Neural cell (in vitro differentiated cells): ENCODE results near the gene CARS2. TPM values are rescaled to one million over a fixed set of nuclear protein-coding genes. Genes with fewer than 3 reads are reported as not detected.

Experiments used
- H2AFZ ChIP-seq: fragments of 200-600, 300-800 bp; sonication (generic), shearing (Covaris generic); 2 replicates; pipeline ENCODE4 v1.6.0; 2014; ENCODE audit warnings: low read depth, mild to moderate bottlenecking, antibody characterized with exemption, low read length, moderate library complexity
- H3F3A ChIP-seq: fragments of 200-600 bp; shearing (Covaris generic); 2 replicates; pipeline ENCODE4 v1.6.1; 2016; ENCODE audit warnings: mild to moderate bottlenecking, moderate library complexity, mixed read lengths, antibody characterized with exemption, low read length; ENCODE audit not compliant: insufficient read depth, poor library complexity, severe bottlenecking
- H3K27ac ChIP-seq: fragments of 200-600, 300-800 bp; sonication (generic), shearing (Covaris generic); 2 replicates; pipeline ENCODE4 v1.5.1; 2014; ENCODE audit warnings: mild to moderate bottlenecking, low read length, moderate library complexity
- H3K27me3 ChIP-seq: fragments of 300-800, 200-600 bp; sonication (generic), shearing (Covaris generic); 2 replicates; pipeline ENCODE4 v1.6.0; 2014; ENCODE audit warnings: mild to moderate bottlenecking, low read depth, low read length, moderate library complexity; ENCODE audit not compliant: insufficient read depth
- H3K36me3 ChIP-seq: fragments of 300-800, 200-600 bp; sonication (generic), shearing (Covaris generic); 2 replicates; pipeline ENCODE4 v1.5.1; 2014; ENCODE audit warnings: mild to moderate bottlenecking, antibody characterized with exemption, low read length, moderate library complexity; ENCODE audit not compliant: insufficient read depth
- H3K4me2 ChIP-seq: fragments of 300-800, 200-600 bp; sonication (generic), shearing (Covaris generic); 2 replicates; pipeline ENCODE4 v1.6.0; 2014; ENCODE audit warnings: mild to moderate bottlenecking, low read length
- H3K4me3 ChIP-seq: fragments of 300-800, 200-600 bp; sonication (generic), shearing (Covaris generic); 2 replicates; pipeline ENCODE4 v1.5.1; 2014; ENCODE audit warnings: mild to moderate bottlenecking, low read length, moderate library complexity
- H3K79me2 ChIP-seq: fragments of 200-600 bp; shearing (Covaris generic); replicated peaks from 2 replicates; pipeline ENCODE4 v1.6.0; 2014; ENCODE audit warnings: mild to moderate bottlenecking, low read length, moderate library complexity; ENCODE audit not compliant: insufficient read depth
- H3K9ac ChIP-seq: fragments of 300-800, 200-600 bp; sonication (generic), shearing (Covaris generic); 2 replicates; pipeline ENCODE4 v1.6.1; 2016; ENCODE audit warnings: mild to moderate bottlenecking, low read length, mixed read lengths
- H3K9me2 ChIP-seq: fragments of 200-600 bp; shearing (Covaris generic); 2 replicates; pipeline ENCODE4 v1.6.1; 2016; ENCODE audit warnings: mild to moderate bottlenecking, low read length, mixed read lengths; ENCODE audit not compliant: insufficient read depth
- H3K9me3 ChIP-seq: fragments of 200-600, 300-800 bp; sonication (generic), shearing (Covaris generic); 2 replicates; pipeline ENCODE4 v1.6.1; 2016; ENCODE audit warnings: mild to moderate bottlenecking, mixed run types, low read length, moderate library complexity, mixed read lengths
- H4K20me1 ChIP-seq: fragments of 200-600 bp; shearing (Covaris generic); 2 replicates; pipeline ENCODE4 v1.6.1; 2016; ENCODE audit warnings: mild to moderate bottlenecking, mixed run types; ENCODE audit not compliant: insufficient read depth
- EP300 ChIP-seq: fragments of 450-650 bp; conservative IDR thresholded peaks from 2 replicates; pipeline ENCODE4 v1.6.1; 2014; ENCODE audit warnings: antibody characterized with exemption, mild to moderate bottlenecking, moderate library complexity; ENCODE audit not compliant: poor library complexity, severe bottlenecking
- EZH2 ChIP-seq: fragments of 200-600, 300-800 bp; shearing (Covaris generic), sonication (generic); IDR thresholded peaks from 2 replicates; pipeline ENCODE4 v1.6.1; 2014; ENCODE audit warnings: antibody characterized with exemption, low read length, borderline replicate concordance, mild to moderate bottlenecking; ENCODE audit not compliant: insufficient read depth, poor library complexity, severe bottlenecking
- MXI1 ChIP-seq: fragments of 450-650 bp; conservative IDR thresholded peaks from 2 replicates; pipeline ENCODE4 v1.6.1; 2014; ENCODE audit warnings: antibody characterized with exemption, mild to moderate bottlenecking; ENCODE audit not compliant: poor library complexity, severe bottlenecking
- POLR2AphosphoS5 ChIP-seq: IDR thresholded peaks from 2 replicates; pipeline ENCODE4 v1.6.1; 2012
- RAD21 ChIP-seq: fragments of 450-650 bp; conservative IDR thresholded peaks from 2 replicates; pipeline ENCODE4 v1.6.1; 2014; ENCODE audit warnings: antibody characterized with exemption, mild to moderate bottlenecking, moderate library complexity
- SMC3 ChIP-seq: fragments of 450-650 bp; conservative IDR thresholded peaks from 2 replicates; pipeline ENCODE4 v1.6.1; 2014; ENCODE audit warnings: antibody characterized with exemption, mild to moderate bottlenecking, moderate library complexity; ENCODE audit not compliant: poor library complexity
- TAF1 ChIP-seq: IDR thresholded peaks from 2 replicates; pipeline ENCODE4 v1.6.1; 2012; ENCODE audit warnings: low read depth
- polyA plus RNA-seq: library from polyadenylated mRNA; depleted of rRNA; stranded (reverse); fragments of >200 nt; gene quantifications from 2 replicates; pipeline ENCODE4 v1.2.3, GENCODE V29; 2014
- TF ChIP-seq, protein P1 (sequence below): IDR thresholded peaks from 2 replicates; pipeline ENCODE4 v1.6.1; 2012; ENCODE audit warnings: borderline replicate concordance
- TF ChIP-seq, protein P2 (sequence below): fragments of 450-650 bp; IDR thresholded peaks from 2 replicates; pipeline ENCODE4 v1.5.1; 2014; ENCODE audit warnings: antibody characterized with exemption, mild to moderate bottlenecking, moderate library complexity; ENCODE audit not compliant: poor library complexity, severe bottlenecking

CARS2 gene
- polyA plus RNA-seq, 1 donor from 2014 or later: 92.2 TPM

- no peak overlapping the region for H3K4me2 ChIP-seq
- no peaks in the 10 kb centered on the region for H3K27me3 ChIP-seq
- no peaks in the 10 kb centered on the region for H3F3A ChIP-seq
- no peak overlapping the region for H3K9ac ChIP-seq
- TF ChIP-seq EZH2: no peak
- no peak for TF ChIP-seq EP300
- no peaks in the 10 kb centered on the region for H3K79me2 ChIP-seq
- no peaks in the 10 kb centered on the region for H3K36me3 ChIP-seq
- H3K4me3 ChIP-seq: no peak overlapping the region
- no peak overlapping the region for H3K27ac ChIP-seq
- H2AFZ ChIP-seq: no peak overlapping the region
- H3K9me3 ChIP-seq: peaks cover 7% of the 10 kb centered on the region
- no peaks in the 10 kb centered on the region for H3K9me2 ChIP-seq
- H4K20me1 ChIP-seq: no peaks in the 10 kb centered on the region
These were observed 40.5 kb upstream of the CARS2 start for GRCh38 chr13:110746438-110746837.

DNA sequence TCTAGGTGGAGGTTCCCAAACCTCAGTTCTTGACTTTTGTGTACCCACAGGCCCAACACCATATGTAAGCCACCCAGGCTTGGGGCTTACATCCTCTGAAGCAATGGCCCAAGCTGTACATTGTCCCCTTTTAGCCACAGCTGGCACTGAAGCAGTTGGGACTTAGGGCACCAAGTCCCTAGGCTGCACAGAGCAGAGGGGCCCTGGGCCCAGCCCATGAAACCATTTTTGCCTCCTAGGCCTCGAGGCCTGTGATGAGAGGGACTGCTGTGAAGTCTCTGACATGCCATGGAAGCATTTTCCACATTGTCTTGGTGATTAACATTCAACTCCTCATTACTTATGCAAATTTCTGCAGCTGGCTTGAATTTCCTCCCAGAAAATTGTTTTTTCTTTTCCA is 37.8 kb upstream of the CARS2 start:
- H3F3A ChIP-seq: no peaks in the 10 kb centered on the region
- H3K9me3 ChIP-seq: peaks cover 7% of the 10 kb centered on the region
- no peaks in the 10 kb centered on the region for H3K79me2 ChIP-seq
- no peaks in the 10 kb centered on the region for H4K20me1 ChIP-seq
- H3K4me2 ChIP-seq: no peak overlapping the region
- no peak overlapping the region for H3K27ac ChIP-seq
- H3K36me3 ChIP-seq: no peaks in the 10 kb centered on the region
- TF ChIP-seq MXI1: no peak
- no peak for TF ChIP-seq EP300
- no peak for TF ChIP-seq TAF1
- TF ChIP-seq, protein P1, sequence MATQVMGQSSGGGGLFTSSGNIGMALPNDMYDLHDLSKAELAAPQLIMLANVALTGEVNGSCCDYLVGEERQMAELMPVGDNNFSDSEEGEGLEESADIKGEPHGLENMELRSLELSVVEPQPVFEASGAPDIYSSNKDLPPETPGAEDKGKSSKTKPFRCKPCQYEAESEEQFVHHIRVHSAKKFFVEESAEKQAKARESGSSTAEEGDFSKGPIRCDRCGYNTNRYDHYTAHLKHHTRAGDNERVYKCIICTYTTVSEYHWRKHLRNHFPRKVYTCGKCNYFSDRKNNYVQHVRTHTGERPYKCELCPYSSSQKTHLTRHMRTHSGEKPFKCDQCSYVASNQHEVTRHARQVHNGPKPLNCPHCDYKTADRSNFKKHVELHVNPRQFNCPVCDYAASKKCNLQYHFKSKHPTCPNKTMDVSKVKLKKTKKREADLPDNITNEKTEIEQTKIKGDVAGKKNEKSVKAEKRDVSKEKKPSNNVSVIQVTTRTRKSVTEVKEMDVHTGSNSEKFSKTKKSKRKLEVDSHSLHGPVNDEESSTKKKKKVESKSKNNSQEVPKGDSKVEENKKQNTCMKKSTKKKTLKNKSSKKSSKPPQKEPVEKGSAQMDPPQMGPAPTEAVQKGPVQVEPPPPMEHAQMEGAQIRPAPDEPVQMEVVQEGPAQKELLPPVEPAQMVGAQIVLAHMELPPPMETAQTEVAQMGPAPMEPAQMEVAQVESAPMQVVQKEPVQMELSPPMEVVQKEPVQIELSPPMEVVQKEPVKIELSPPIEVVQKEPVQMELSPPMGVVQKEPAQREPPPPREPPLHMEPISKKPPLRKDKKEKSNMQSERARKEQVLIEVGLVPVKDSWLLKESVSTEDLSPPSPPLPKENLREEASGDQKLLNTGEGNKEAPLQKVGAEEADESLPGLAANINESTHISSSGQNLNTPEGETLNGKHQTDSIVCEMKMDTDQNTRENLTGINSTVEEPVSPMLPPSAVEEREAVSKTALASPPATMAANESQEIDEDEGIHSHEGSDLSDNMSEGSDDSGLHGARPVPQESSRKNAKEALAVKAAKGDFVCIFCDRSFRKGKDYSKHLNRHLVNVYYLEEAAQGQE: no peak
- TF ChIP-seq, protein P2, sequence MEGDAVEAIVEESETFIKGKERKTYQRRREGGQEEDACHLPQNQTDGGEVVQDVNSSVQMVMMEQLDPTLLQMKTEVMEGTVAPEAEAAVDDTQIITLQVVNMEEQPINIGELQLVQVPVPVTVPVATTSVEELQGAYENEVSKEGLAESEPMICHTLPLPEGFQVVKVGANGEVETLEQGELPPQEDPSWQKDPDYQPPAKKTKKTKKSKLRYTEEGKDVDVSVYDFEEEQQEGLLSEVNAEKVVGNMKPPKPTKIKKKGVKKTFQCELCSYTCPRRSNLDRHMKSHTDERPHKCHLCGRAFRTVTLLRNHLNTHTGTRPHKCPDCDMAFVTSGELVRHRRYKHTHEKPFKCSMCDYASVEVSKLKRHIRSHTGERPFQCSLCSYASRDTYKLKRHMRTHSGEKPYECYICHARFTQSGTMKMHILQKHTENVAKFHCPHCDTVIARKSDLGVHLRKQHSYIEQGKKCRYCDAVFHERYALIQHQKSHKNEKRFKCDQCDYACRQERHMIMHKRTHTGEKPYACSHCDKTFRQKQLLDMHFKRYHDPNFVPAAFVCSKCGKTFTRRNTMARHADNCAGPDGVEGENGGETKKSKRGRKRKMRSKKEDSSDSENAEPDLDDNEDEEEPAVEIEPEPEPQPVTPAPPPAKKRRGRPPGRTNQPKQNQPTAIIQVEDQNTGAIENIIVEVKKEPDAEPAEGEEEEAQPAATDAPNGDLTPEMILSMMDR: no peak
- no peak for TF ChIP-seq EZH2
- no peak for TF ChIP-seq RAD21
- TF ChIP-seq SMC3: no peak
- TF ChIP-seq POLR2AphosphoS5: no peak
- no peaks in the 10 kb centered on the region for H3K9me2 ChIP-seq
- no peak overlapping the region for H3K9ac ChIP-seq
- no peaks in the 10 kb centered on the region for H3K27me3 ChIP-seq
- no peak overlapping the region for H3K4me3 ChIP-seq
- H2AFZ ChIP-seq: no peak overlapping the region

- no peaks in the 10 kb centered on the region for H3K27me3 ChIP-seq
- H3K27ac ChIP-seq: no peak overlapping the region
- H3F3A ChIP-seq: no peaks in the 10 kb centered on the region
- TF ChIP-seq TAF1 (no peak), SMC3 (no peak), RAD21 (no peak), POLR2AphosphoS5 (no peak), EZH2 (no peak)
- H2AFZ ChIP-seq: no peak overlapping the region
- no peaks in the 10 kb centered on the region for H4K20me1 ChIP-seq
- H3K9me2 ChIP-seq: no peaks in the 10 kb centered on the region
- no peaks in the 10 kb centered on the region for H3K79me2 ChIP-seq
- no peak overlapping the region for H3K4me3 ChIP-seq
- H3K9ac ChIP-seq: no peak overlapping the region
- no peaks in the 10 kb centered on the region for H3K9me3 ChIP-seq
- H3K4me2 ChIP-seq: no peak overlapping the region
- H3K36me3 ChIP-seq: no peaks in the 10 kb centered on the region
These were observed 31.6 kb upstream of the CARS2 start for GRCh38 chr13:110737555-110737954.
